Heart right ventricle (tissue), 16 donors: ENCODE data around the gene CCNG2. TPM values are rescaled to one million over a fixed set of nuclear protein-coding genes. Genes with fewer than 3 reads are reported as not detected.
A peak's percentile ranks its signal among the peaks of the same experiment; 100 is the strongest.

Experiments used
- ATAC-seq, 8 donors: fragments of 200-7000 bp; cut with Tn5 transposase; one replicate each; pipeline ENCODE4 v1.9.1; 2020; ENCODE audit warnings: mild to moderate bottlenecking in 8 of 8, moderate library complexity in 8 of 8, moderate number of reproducible peaks in 1 of 8
- DNase-seq, 2 donors: peaks; one replicate each; pipeline ENCODE4 v3.0.0-alpha.2; 2020
- H3K27ac ChIP-seq, 10 donors: fragments of 200-600 bp; sonication (generic) in 2 of 10; one replicate each; pipeline versions ENCODE4 v1.5.0 to v1.8.0; 2020 to 2022; ENCODE audit warnings: mild to moderate bottlenecking in 3 of 10
- H3K27me3 ChIP-seq, 7 donors: fragments of 200-600 bp; one replicate each; pipeline ENCODE4 v1.8.0; 2021 to 2022; ENCODE audit warnings: mild to moderate bottlenecking in 2 of 7
- H3K36me3 ChIP-seq, 9 donors: fragments of 200-600 bp; sonication (generic) in 1 of 9; one replicate each; pipeline versions ENCODE4 v1.5.0 to v1.8.0; 2020 to 2022; ENCODE audit warnings: mild to moderate bottlenecking in 2 of 9
- H3K4me1 ChIP-seq, 9 donors: fragments of 200-600 bp; sonication (generic) in 1 of 9; one replicate each; pipeline versions ENCODE4 v1.5.0 to v1.8.0; 2020 to 2022; ENCODE audit warnings: mild to moderate bottlenecking in 4 of 9
- H3K4me3 ChIP-seq, 10 donors: fragments of 200-600 bp; sonication (generic) in 2 of 10; one replicate each; pipeline versions ENCODE4 v1.5.0 to v1.8.0; 2020 to 2022; ENCODE audit warnings: mild to moderate bottlenecking in 7 of 10, moderate library complexity in 2 of 10
- H3K9me3 ChIP-seq, 11 donors: fragments of 200-600 bp in 10 of 11; sonication (generic) in 2 of 11; one replicate each; pipeline versions ENCODE4 v1.5.0 to v1.8.0; 2013 to 2022; ENCODE audit warnings: mild to moderate bottlenecking in 2 of 11, control low read depth in 1 of 11, moderate library complexity in 1 of 11
- CTCF ChIP-seq, 9 donors: fragments of 200-600 bp; sonication (generic) in 2 of 9; IDR thresholded peaks; one replicate each; pipeline versions ENCODE4 v1.5.0 to v1.8.0; 2021 to 2022; ENCODE audit warnings: antibody characterized with exemption in 9 of 9, mild to moderate bottlenecking in 5 of 9, moderate library complexity in 1 of 9
- WGBS, 2 donors: extraction: QIAGEN DNeasy Blood & Tissue Kit; methylation state at CpG; one replicate each; pipeline ENCODE4 v1.1.7; 2013; ENCODE audit warnings: inconsistent platforms in 1 of 2; 5-methylcytosine and 5-hydroxymethylcytosine counted together
- intact Hi-C, 10 donors: fragments of 100-400 bp; cut with DNase I; formaldehyde crosslinking; loops; one replicate each; pipeline versions ENCODE4 v1.11.1 to v1.14.2; 2022
- polyA plus RNA-seq, 2 donors: library from polyadenylated mRNA; stranded (reverse); fragments of 200-250 nt; gene quantifications; one replicate each; pipeline ENCODE4 v1.2.3, GENCODE V29; 2013
- total RNA-seq, 10 donors: library from RNA; stranded (reverse); fragmentation: NEBNext Ultra II Directional in 3 of 10; extraction: Animal tissue kit (Norgen Biotek cat#: 25700) in 3 of 10; gene quantifications; one replicate each; pipeline versions ENCODE4 v1.2.1 to v1.2.4, GENCODE V29; 2021 to 2023
- donor health status: Arrhythmogenic right ventricular cardiomyopathy.
- donor health status: ischemic (EF 13 %, LVEDD 7.1; RV severe dilation, severe dysfunction).
- donor health status: healthy with polysubstance abuse.
- donor health status: DM: no; HTN: yes; CAD: no.
- donor health status: DM: no; HTN: no; CAD: no.
- donor health status: ischemic (EF 25% LVEDD 6.9; RV normal size, moderate dysfunction).
- donor health status: ischemic (EF 25% LVEDD 5.7; RV mildly dilated, moderate dysfunction).
- donor health status: healthy.
- donor health status: DM: yes; HTN: yes; CAD: no.
- donor health status: Ischemic cardiomyopathy.
- donor health status: ischemic (EF 35%, LVEDD 5.7; RV mildly dilated, moderate dysfunction).
- donor health status: nonischemic (EF 11% LVEDD 7.7; RV severe dilation, severe dysfunction).
- donor health status: DM: yes; HTN: yes; CAD: no.
- donor health status: PGD.
- donor health status: ischemic (EF 29% LVEDD 5.4; RV normal size, mild dysfunction).
- donor health status: nonischemic (EF 23%, LVEDD 6.1; RV moderate dilation, normal function).

Gene CCNG2
- total and polyA plus RNA-seq, 12 donors: 2.3 to 16.6 (median 9.5) TPM

- ATAC-seq (no peak), DNase-seq (no peak)
- Histone ChIP-seq H3K4me1 (peaks cover 0 to 21% (median 0%) of the 10 kb centered on the region in 9 donors), H3K9me3 (no peaks in the 10 kb centered on the region), H3K4me3 (no peak overlapping the region), H3K27ac (peak overlapping the region in 1 of 10 donors; percentile 23), H3K36me3 (no peaks in the 10 kb centered on the region), H3K27me3 (no peaks in the 10 kb centered on the region)
- no peak for TF ChIP-seq CTCF (IDR thresholded peaks at IDR 0.05)
- 78 to 84% methylated on average over 5 of the region's 5 CpGs for WGBS, 2 donors
- intact Hi-C loops: no loop called here
Observed at GRCh38 chr4:77147079-77147782, 9.8 kb upstream of the CCNG2 start.

- Histone ChIP-seq H3K4me1 (peaks cover 0 to 21% (median 0%) of the 10 kb centered on the region in 9 donors), H3K36me3 (no peaks in the 10 kb centered on the region), H3K27ac (no peak overlapping the region), H3K4me3 (no peak overlapping the region), H3K9me3 (no peaks in the 10 kb centered on the region), H3K27me3 (no peaks in the 10 kb centered on the region)
- no peak for TF ChIP-seq CTCF (IDR thresholded peaks at IDR 0.05)
- DNase-seq (no peak), ATAC-seq (no peak)
- 93 to 95% methylated on average over 2 of the region's 2 CpGs for WGBS, 2 donors
- intact Hi-C loops: no loop called here
Observed at GRCh38 chr4:77148078-77148477, 8.9 kb upstream of the CCNG2 start.

DNA sequence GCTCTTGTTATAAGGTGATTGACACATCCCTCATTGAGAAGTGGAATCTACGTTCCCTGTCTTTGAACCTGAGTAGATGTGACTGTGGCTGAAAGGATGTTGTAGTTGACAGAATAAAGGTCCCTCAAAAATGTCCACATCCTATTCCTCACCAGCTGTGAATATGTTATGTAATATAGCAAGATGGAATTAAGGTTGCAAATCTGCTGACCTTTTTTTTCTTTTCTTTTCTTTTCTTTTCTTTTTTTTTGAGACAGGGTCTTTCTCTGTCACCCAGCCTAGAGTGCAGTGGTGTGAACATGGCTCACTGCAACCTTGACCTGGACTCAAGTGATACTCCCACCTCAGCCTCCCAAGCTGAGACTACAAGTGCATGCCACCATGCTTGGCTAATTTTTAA, 7.2 kb upstream of the CCNG2 start:
- no peak for ATAC-seq
- no peak for DNase-seq
- no peak for TF ChIP-seq CTCF (IDR thresholded peaks at IDR 0.05)
- intact Hi-C loops: loop anchor here in 1 of 10 donors (10.0 kb wide), 1 partner anchor 55 kb away; no protein-coding TSS in a partner anchor
- no peaks in the 10 kb centered on the region for H3K9me3 ChIP-seq
- H3K36me3 ChIP-seq: no peaks in the 10 kb centered on the region
- no peak overlapping the region for H3K27ac ChIP-seq
- H3K4me3 ChIP-seq: no peak overlapping the region
- peaks cover 0 to 23% (median 0%) of the 10 kb centered on the region in 9 donors for H3K4me1 ChIP-seq
- WGBS, 2 donors: 95 to 100% methylated on average over 1 of the region's 1 CpG
- H3K27me3 ChIP-seq: no peaks in the 10 kb centered on the region

DNA sequence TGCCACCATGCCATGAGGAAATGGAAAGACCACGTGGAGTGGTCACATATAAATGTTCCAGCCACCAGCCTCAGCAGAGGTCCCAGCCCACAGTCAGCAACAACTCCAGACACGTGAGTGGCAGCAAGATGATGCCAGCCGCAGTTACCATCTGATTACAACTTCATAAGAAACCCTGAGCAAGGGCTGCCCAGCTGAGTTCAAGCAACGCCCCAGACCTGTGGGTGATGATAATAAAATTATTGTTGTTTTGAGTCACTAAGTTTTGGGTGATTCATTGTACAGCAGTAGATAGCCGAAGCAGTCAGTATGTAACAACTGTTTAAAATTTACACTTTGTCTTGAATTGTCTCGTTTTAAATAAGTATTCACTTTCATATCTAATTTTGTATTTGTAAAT, 5.8 kb upstream of the CCNG2 start:
- Histone ChIP-seq H3K36me3 (no peaks in the 10 kb centered on the region), H3K4me1 (peaks cover 0 to 22% (median 8%) of the 10 kb centered on the region in 9 donors), H3K27ac (no peak overlapping the region), H3K27me3 (no peaks in the 10 kb centered on the region), H3K4me3 (no peak overlapping the region), H3K9me3 (no peaks in the 10 kb centered on the region)
- WGBS, 2 donors: 90 to 93% methylated on average over 6 of the region's 6 CpGs
- no peak for DNase-seq
- intact Hi-C loops: loop anchor here in 1 of 10 donors (10.0 kb wide), 1 partner anchor 56 kb away; no protein-coding TSS in a partner anchor
- TF ChIP-seq CTCF (IDR thresholded peaks at IDR 0.05): no peak
- no peak for ATAC-seq
